Measurements from ENCODE around the gene HTR3B.

The HTR3B gene

GRCh38 chr11:113862435-113862834, 42.2 kb upstream of the HTR3B start:
- no peak for TF ChIP-seq SIN3A (IDR thresholded peaks at IDR 0.05; ENCODE audit: borderline replicate concordance, insufficient read depth, low read length)

- TF ChIP-seq POLR2AphosphoS5 (IDR thresholded peaks at IDR 0.05; ENCODE audit: low read depth, low read length) = no peak
- TF ChIP-seq FOXP2 (optimal IDR thresholded peaks at IDR 0.05; ENCODE audit: borderline replicate concordance, extremely low read depth, extremely low read length, insufficient read depth) = no peak
- no peak for TF ChIP-seq TAF1 (IDR thresholded peaks at IDR 0.05; ENCODE audit: borderline replicate concordance, insufficient read depth, low read length)
- TF ChIP-seq SIN3A (IDR thresholded peaks at IDR 0.05; ENCODE audit: borderline replicate concordance, insufficient read depth, low read length) = no peak
- no peak for TF ChIP-seq REST (IDR thresholded peaks at IDR 0.05; ENCODE audit: insufficient read depth in 1 of 2, low read depth in 2 of 2, low read length in 2 of 2)
Measured at GRCh38 chr11:113864410-113864809, 40.2 kb upstream of the HTR3B start.

GRCh38 chr11:113865873-113866272, 38.7 kb upstream of the HTR3B start:
- no peak for TF ChIP-seq TAF1 (IDR thresholded peaks at IDR 0.05; ENCODE audit: borderline replicate concordance, insufficient read depth, low read length)
- no peak for TF ChIP-seq POLR2AphosphoS5 (IDR thresholded peaks at IDR 0.05; ENCODE audit: low read depth, low read length)
- no peak for TF ChIP-seq REST (IDR thresholded peaks at IDR 0.05; ENCODE audit: insufficient read depth in 1 of 2, low read depth in 2 of 2, low read length in 2 of 2)
- TF ChIP-seq FOXP2 (optimal IDR thresholded peaks at IDR 0.05; ENCODE audit: borderline replicate concordance, extremely low read depth, extremely low read length, insufficient read depth) = no peak
- no peak for TF ChIP-seq SIN3A (IDR thresholded peaks at IDR 0.05; ENCODE audit: borderline replicate concordance, insufficient read depth, low read length)

- TF ChIP-seq POLR2AphosphoS5 (IDR thresholded peaks at IDR 0.05; ENCODE audit: low read depth, low read length) (no peak), SIN3A (IDR thresholded peaks at IDR 0.05; ENCODE audit: borderline replicate concordance, insufficient read depth, low read length) (no peak), REST (IDR thresholded peaks at IDR 0.05; ENCODE audit: insufficient read depth in 1 of 2, low read depth in 2 of 2, low read length in 2 of 2) (no peak), TAF1 (IDR thresholded peaks at IDR 0.05; ENCODE audit: borderline replicate concordance, insufficient read depth, low read length) (no peak), FOXP2 (optimal IDR thresholded peaks at IDR 0.05; ENCODE audit: borderline replicate concordance, extremely low read depth, extremely low read length, insufficient read depth) (no peak)
Measured at GRCh38 chr11:113867843-113868503, 36.6 kb upstream of the HTR3B start.

DNA sequence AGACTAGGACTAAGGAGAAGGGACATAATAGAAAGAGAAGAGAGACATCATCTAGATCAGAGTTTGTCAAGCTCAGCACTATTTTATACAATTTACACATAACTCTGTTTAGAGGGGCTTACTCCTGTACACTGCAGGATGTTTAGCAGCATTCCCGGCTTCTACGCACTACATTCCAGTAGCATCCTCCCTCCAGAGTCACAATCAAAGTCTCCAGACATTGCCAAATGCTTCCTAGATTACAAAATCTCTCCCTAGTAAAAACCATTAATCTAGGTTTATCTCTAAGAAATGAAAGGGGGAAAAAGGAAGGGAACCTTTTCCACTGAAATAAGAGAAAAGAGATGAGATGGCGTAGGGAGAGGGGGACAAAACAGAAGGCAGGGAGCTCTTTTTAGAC, 33.3 kb upstream of the HTR3B start:
- TF ChIP-seq FOXP2 (optimal IDR thresholded peaks at IDR 0.05; ENCODE audit: borderline replicate concordance, extremely low read depth, extremely low read length, insufficient read depth) (no peak), SIN3A (IDR thresholded peaks at IDR 0.05; ENCODE audit: borderline replicate concordance, insufficient read depth, low read length) (no peak), REST (IDR thresholded peaks at IDR 0.05; ENCODE audit: insufficient read depth in 1 of 2, low read depth in 2 of 2, low read length in 2 of 2) (no peak), TAF1 (IDR thresholded peaks at IDR 0.05; ENCODE audit: borderline replicate concordance, insufficient read depth, low read length) (no peak), POLR2AphosphoS5 (IDR thresholded peaks at IDR 0.05; ENCODE audit: low read depth, low read length) (no peak)
